GM12878 (cell line): Measurements from ENCODE around the gene DOCK9. TPM values are rescaled to one million over a fixed set of nuclear protein-coding genes. Genes with fewer than 3 reads are reported as not detected.

ENCODE experiments used
- ATAC-seq: fragments of 200-7000 bp; cut with Tn5 transposase; 3 replicates; pipeline ENCODE4 v1.9.1; 2020; ENCODE audit warnings: mild to moderate bottlenecking, moderate library complexity
- BruUV-seq: library from RNA; stranded (reverse); fragments of 400-500 nt; replicated peaks from 2 replicates; lab custom pipeline; 2021; lab: Mats Ljungman, UMichigan
- CTCF ChIA-PET: fragments of 300-600 bp; sonication (Branson Sonifier 250); formaldehyde crosslinking; extraction: SDS; loops from one replicate; lab custom pipeline; 2021; ENCODE audit warnings: inconsistent platforms; lab: Yijun Ruan, JAX
- POLR2A ChIA-PET: fragments of 350-600 bp; formaldehyde crosslinking; extraction: SDS; loops from one replicate; lab custom pipeline; 2021; ENCODE audit warnings: inconsistent platforms; lab: Charles Lee
- RAD21 ChIA-PET: fragments of 300-600 bp; sonication (Branson Sonifier 250); formaldehyde crosslinking; loops from one replicate; lab custom pipeline; 2023; ENCODE audit warnings: antibody characterized with exemption; ENCODE audit not compliant: unreplicated experiment; lab: Charles Lee
- SMC1A ChIA-PET: fragments of 300-600 bp; sonication (Branson Sonifier 250); formaldehyde crosslinking; loops from one replicate; lab custom pipeline; 2023; ENCODE audit not compliant: unreplicated experiment, uncharacterized antibody; lab: Charles Lee
- DNase-seq: peaks from one replicate; pipeline ENCODE4 v3.0.0-alpha.2; 2011; ENCODE audit warnings: low read depth, low spot score
- FAIRE-seq: peaks from 3 replicates; lab custom pipeline; 2011; peaks lifted over from hg19 to GRCh38; lab: Jason Lieb, UNC
- H2AFZ ChIP-seq: 2 replicates; pipeline ENCODE4 v1.6.0; 2011; ENCODE audit warnings: low read depth, low read length, control low read depth; ENCODE audit not compliant: control insufficient read depth
- H3K27ac ChIP-seq: 2 replicates; pipeline ENCODE4 v1.5.1; 2011; ENCODE audit warnings: control low read depth; ENCODE audit not compliant: control insufficient read depth, insufficient read depth
- H3K27me3 ChIP-seq, 2 experiments: replicated peaks in 1 of 2; 2 replicates each; pipeline versions ENCODE4 v1.6.0 to v1.6.1; 2011; ENCODE audit warnings: low read length in 1 of 2; ENCODE audit not compliant: control insufficient read depth in 2 of 2, insufficient read depth in 2 of 2
- H3K36me3 ChIP-seq, 2 experiments: 2 replicates each; pipeline ENCODE4 v1.5.1; 2011; ENCODE audit warnings: low read length in 1 of 2; ENCODE audit not compliant: control insufficient read depth in 2 of 2, insufficient read depth in 2 of 2
- H3K4me1 ChIP-seq: 2 replicates; pipeline ENCODE4 v1.6.1; 2011; ENCODE audit warnings: mild to moderate bottlenecking, low read length, moderate library complexity, mixed read lengths; ENCODE audit not compliant: control insufficient read depth, insufficient read depth
- H3K4me2 ChIP-seq: 2 replicates; pipeline ENCODE4 v1.6.0; 2011; ENCODE audit warnings: control low read depth; ENCODE audit not compliant: control insufficient read depth, insufficient read depth
- H3K4me3 ChIP-seq: fragments of 200-600 bp; sonication (generic); 2 replicates; pipeline ENCODE4 v1.5.1; 2016
- H3K79me2 ChIP-seq: 2 replicates; pipeline ENCODE4 v1.6.0; 2011; ENCODE audit warnings: low read length; ENCODE audit not compliant: control insufficient read depth, insufficient read depth
- H3K9ac ChIP-seq: 2 replicates; pipeline ENCODE4 v1.8.0; 2011; ENCODE audit warnings: low read length, control low read depth, mixed read lengths; ENCODE audit not compliant: control insufficient read depth, insufficient read depth
- H3K9me3 ChIP-seq: replicated peaks from 3 replicates; pipeline ENCODE4 v1.5.1; 2011; ENCODE audit warnings: mild to moderate bottlenecking, low read length; ENCODE audit not compliant: control insufficient read depth, insufficient read depth
- H4K20me1 ChIP-seq: 2 replicates; pipeline ENCODE4 v1.6.0; 2011; ENCODE audit not compliant: control insufficient read depth, insufficient read depth
- HSF1 ChIP-seq: fragments of 150-350 bp; IDR thresholded peaks from 2 replicates; pipeline ENCODE4 v1.6.1; 2014; ENCODE audit warnings: mild to moderate bottlenecking, low read depth, low read length
- JUNB ChIP-seq: IDR thresholded peaks from 2 replicates; pipeline ENCODE4 v1.6.1; 2016; ENCODE audit warnings: antibody characterized with exemption, mild to moderate bottlenecking
- MYC ChIP-seq: IDR thresholded peaks from 2 replicates; pipeline ENCODE4 v1.6.1; 2011; ENCODE audit warnings: mild to moderate bottlenecking, low read length, moderate library complexity, inconsistent platforms; ENCODE audit not compliant: insufficient read depth, insufficient replicate concordance, insufficient read length, severe bottlenecking
- NR2C2 ChIP-seq: IDR thresholded peaks from 2 replicates; pipeline ENCODE4 v1.6.1; 2011; ENCODE audit warnings: borderline replicate concordance, low read depth; ENCODE audit not compliant: control insufficient read depth, insufficient read length
- RUNX3 ChIP-seq: IDR thresholded peaks from 2 replicates; pipeline ENCODE4 v1.6.1; 2012; ENCODE audit warnings: low read length, inconsistent platforms
- SIX5 ChIP-seq: IDR thresholded peaks from 2 replicates; pipeline ENCODE4 v1.6.1; 2011; ENCODE audit warnings: mild to moderate bottlenecking, low read depth, low read length, moderate library complexity; ENCODE audit not compliant: severe bottlenecking
- SREBF2 ChIP-seq: IDR thresholded peaks from 2 replicates; pipeline ENCODE4 v1.6.1; 2012; ENCODE audit warnings: mild to moderate bottlenecking, low read length
- STAT3 ChIP-seq: IDR thresholded peaks from 2 replicates; pipeline ENCODE4 v1.6.1; 2011; ENCODE audit warnings: low read depth, low read length, improper control_type of control experiment
- ZNF274 ChIP-seq: IDR thresholded peaks from one replicate; pipeline ENCODE4 v1.8.0; 2011; ENCODE audit not compliant: insufficient read length, insufficient read depth
- WGBS: methylation state at CpG from one replicate; pipeline ENCODE4 v1.1.6; 2016; ENCODE audit warnings: low lambda C conversion rate; ENCODE audit not compliant: insufficient replicate concordance, insufficient coverage; ENCODE audit errors: missing lambda C conversion rate; 5-methylcytosine and 5-hydroxymethylcytosine counted together
- in situ Hi-C: fragments of 300-500 bp; cut with MboI; formaldehyde crosslinking; loops from 9 replicates; pipeline ENCODE4 v1.14.3; 2018; ENCODE audit warnings: mixed read lengths
- intact Hi-C: fragments of 100-400 bp; cut with micrococcal nuclease; formaldehyde crosslinking; loops from one replicate; pipeline ENCODE4 v1.14.2; 2022; ENCODE audit not compliant: unreplicated experiment
- polyA plus RNA-seq, 11 experiments: library from polyadenylated mRNA; depleted of rRNA in 4 of 11; unstranded in 6 of 11; stranded (reverse) in 5 of 11; fragments of >200 nt; fragmentation: Nextera tagmentation in 4 of 11; fragmentation: Illumina TruSeq in 1 of 11; extraction: Ambion mirVana in 4 of 11; extraction: Trizol in 1 of 11; gene quantifications; 1 replicate in 1 of 11; 2 replicates in 10 of 11; pipeline versions ENCODE4 v1.2.1 to v1.2.3, GENCODE V29; 2011 to 2016; ENCODE audit warnings: inconsistent platforms in 2 of 11, missing spikeins in 2 of 11, low read depth in 1 of 11
- total RNA-seq, 4 experiments: library from RNA; depleted of rRNA in 3 of 4; stranded (reverse); fragments of >200 nt in 3 of 4; fragmentation: Illumina TruSeq in 1 of 4; extraction: Trizol in 1 of 4; gene quantifications; 2 replicates each; pipeline versions ENCODE4 v1.2.1 to v1.2.3, GENCODE V29; 2013 to 2021

DOCK9 gene
- total and polyA plus RNA-seq, 10 of the 15 experiments (the other 5 are each of a cell fraction or from before 2014, with no cell fraction given), result 0.09 to 2.9 (median 0.74) TPM

DNA sequence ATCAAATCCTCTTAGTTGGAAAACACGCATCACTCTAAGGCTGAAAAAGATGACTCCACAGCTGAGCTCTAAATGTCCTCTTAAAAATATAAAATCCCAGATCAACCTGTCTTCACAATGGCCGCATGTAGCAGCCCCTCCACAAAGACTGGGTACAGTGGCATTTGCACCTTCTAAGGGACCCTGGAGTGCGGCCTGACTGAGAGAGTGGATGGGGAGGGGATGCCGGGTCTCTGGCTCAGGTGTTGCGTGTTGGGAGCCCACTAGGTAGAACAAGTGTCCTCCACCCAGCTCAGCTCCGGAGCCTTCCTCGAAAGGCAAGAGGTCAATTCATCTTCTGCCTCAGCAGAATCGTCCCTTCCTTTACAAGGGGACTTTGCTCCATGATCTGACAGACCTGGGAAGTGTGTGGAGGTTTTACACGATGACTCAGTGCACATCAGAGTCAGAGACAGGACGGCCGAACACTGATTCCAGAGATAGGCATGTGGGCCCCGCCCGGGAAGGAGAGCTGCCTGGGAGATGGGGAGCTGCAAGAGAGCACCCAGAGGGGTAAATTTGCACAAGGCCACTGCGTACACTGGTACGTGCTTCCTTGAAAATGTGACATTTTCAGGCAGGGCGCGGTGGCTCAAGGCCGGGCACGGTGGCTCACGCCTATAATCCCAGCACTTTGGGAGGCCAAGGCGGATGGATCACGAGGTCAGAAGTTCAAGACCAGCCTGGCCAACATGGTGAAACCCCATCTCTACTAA is 201.8 kb downstream of the DOCK9 start:
- Histone ChIP-seq H3K9me3 (no peaks in the 10 kb centered on the region), H3K27ac (no peak overlapping the region), H3K27me3 (no peaks in the 10 kb centered on the region), H4K20me1 (no peaks in the 10 kb centered on the region), H3K4me1 (no peaks in the 10 kb centered on the region), H3K9ac (no peak overlapping the region), H2AFZ (no peak overlapping the region), H3K4me3 (no peak overlapping the region), H3K79me2 (no peaks in the 10 kb centered on the region), H3K4me2 (no peak overlapping the region), H3K36me3 (no peaks in the 10 kb centered on the region)
- FAIRE-seq (no peak), DNase-seq (no peak), ATAC-seq (no peak)
- no TSS peak for BruUV-seq
- in situ Hi-C loops (no loop called here), intact Hi-C loops (no loop called here)
- WGBS, result 47% methylated on average over 22 of the region's 22 CpGs
- CTCF ChIA-PET, result no interaction called here
- POLR2A ChIA-PET, result no interaction called here
- SMC1A ChIA-PET, result no interaction called here
- TF ChIP-seq MYC (no peak), SREBF2 (no peak), JUNB (no peak), NR2C2 (no peak), SIX5 (no peak)
- RAD21 ChIA-PET, result no interaction called here

GRCh38 chr13:98775386-98775785 is 202.5 kb downstream of the DOCK9 start:
- intact Hi-C loops, result no loop called here
- Histone ChIP-seq H3K4me1 (no peaks in the 10 kb centered on the region), H3K79me2 (no peaks in the 10 kb centered on the region)
- TF ChIP-seq HSF1 (no peak), ZNF274 (no peak), STAT3 (no peak), RUNX3 (no peak)
- TF ChIP-seq, all 136 proteins: peak for 0
- Histone ChIP-seq H3K27ac (no peak overlapping the region), H2AFZ (no peak overlapping the region), H3K9ac (no peak overlapping the region), H3K9me3 (no peaks in the 10 kb centered on the region), H3K4me2 (no peak overlapping the region), H3K36me3 (no peaks in the 10 kb centered on the region), H3K27me3 (no peaks in the 10 kb centered on the region), H3K4me3 (no peak overlapping the region), H4K20me1 (no peaks in the 10 kb centered on the region)
- CTCF ChIA-PET, result no interaction called here
- FAIRE-seq, result no peak
- POLR2A ChIA-PET, result no interaction called here
- 55% methylated on average over 15 of the region's 15 CpGs for WGBS
- no peak for DNase-seq
- no peak for ATAC-seq
- in situ Hi-C loops, result no loop called here
- no TSS peak for BruUV-seq
- RAD21 ChIA-PET, result no interaction called here
- SMC1A ChIA-PET, result no interaction called here
